Measurements from ENCODE around the gene PIP4K2C. TPM values are rescaled to one million over a fixed set of nuclear protein-coding genes. Genes with fewer than 3 reads are reported as not detected.

The PIP4K2C gene
- total and polyA plus RNA-seq, 3 donors from 2014 or later: 47.6 to 78.0 (median 54.6) TPM

GRCh38 chr12:57624441-57625220 is 33.6 kb downstream of the PIP4K2C start:
- no peak for DNase-seq
- Histone ChIP-seq H3K4me1 (peaks cover 25% of the 10 kb centered on the region), H3K4me3 (no peak overlapping the region), H3K36me3 (ENCODE audit: low read depth, missing control alignments) (no peaks in the 10 kb centered on the region), H3K27ac (no peak overlapping the region), H3K9me3 (no peaks in the 10 kb centered on the region), H3K27me3 (no peaks in the 10 kb centered on the region)
- TF ChIP-seq POLR2A (IDR thresholded peaks at IDR 0.05) (no peak), CTCF (IDR thresholded peaks at IDR 0.05) (no peak)
- WGBS, 2 donors: 90 to 93% methylated on average over 8 of the region's 8 CpGs
- intact Hi-C loops (cut with DNase I; ENCODE audit: low total_unique reads): loop anchor here (5.0 kb wide), 1 partner anchor 42 kb away; no protein-coding TSS in a partner anchor

DNA sequence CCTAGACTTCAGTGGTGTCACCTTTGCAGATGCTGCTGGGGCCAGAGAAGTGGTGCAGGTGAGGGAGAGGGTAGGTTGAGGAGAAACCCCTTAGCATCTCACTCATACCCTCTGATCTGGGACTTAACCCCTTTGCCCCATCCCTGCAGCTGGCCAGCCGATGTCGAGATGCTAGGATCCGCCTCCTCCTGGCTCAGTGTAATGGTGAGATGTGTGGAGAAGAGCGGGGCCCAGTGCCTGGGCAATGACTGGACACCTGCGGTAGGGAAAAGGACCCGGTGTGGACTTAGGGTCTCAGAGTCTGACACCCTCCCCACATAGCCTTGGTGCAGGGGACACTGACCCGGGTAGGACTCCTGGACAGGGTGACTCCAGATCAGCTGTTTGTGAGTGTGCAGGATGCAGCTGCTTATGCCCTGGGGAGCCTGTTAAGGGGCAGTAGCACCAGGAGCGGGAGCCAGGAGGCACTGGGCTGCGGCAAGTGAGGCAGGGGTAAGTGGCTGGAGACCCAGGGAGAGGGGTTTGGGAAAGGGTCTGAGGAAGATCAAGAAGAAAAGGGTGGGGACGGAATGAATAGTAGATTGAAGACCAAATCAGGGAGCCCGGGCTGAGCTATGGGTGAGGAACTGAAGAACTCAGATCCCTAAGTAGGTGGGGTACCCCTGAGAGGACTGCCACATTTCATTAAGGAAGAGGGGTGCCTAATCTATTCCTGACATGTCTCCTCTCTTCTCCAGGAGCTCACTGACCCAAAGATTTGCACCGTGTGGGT is 34.5 kb downstream of the PIP4K2C start:
- DNase-seq: no peak
- TF ChIP-seq POLR2A (IDR thresholded peaks at IDR 0.05) (no peak), CTCF (IDR thresholded peaks at IDR 0.05) (no peak)
- no peaks in the 10 kb centered on the region for H3K36me3 ChIP-seq (ENCODE audit: low read depth, missing control alignments)
- no peaks in the 10 kb centered on the region for H3K27me3 ChIP-seq
- H3K4me1 ChIP-seq: peaks cover 24% of the 10 kb centered on the region
- H3K4me3 ChIP-seq: no peak overlapping the region
- no peaks in the 10 kb centered on the region for H3K9me3 ChIP-seq
- no peak overlapping the region for H3K27ac ChIP-seq
- intact Hi-C loops (cut with DNase I; ENCODE audit: low total_unique reads): no loop called here
- 83% methylated on average over 11 to 12 of the region's 12 CpGs for WGBS, 2 donors

- WGBS, 2 donors: 36 to 78% methylated on average over 2 to 13 of the region's 13 CpGs
These were observed 35.3 kb downstream of the PIP4K2C start for GRCh38 chr12:57626111-57626920.

More at GRCh38 chr12:57626111-57626920, 35.3 kb downstream of the PIP4K2C start:
- DNase-seq: no peak
- no peak overlapping the region for H3K4me3 ChIP-seq
- no peak for TF ChIP-seq POLR2A (IDR thresholded peaks at IDR 0.05)
- TF ChIP-seq CTCF (IDR thresholded peaks at IDR 0.05): no peak
- peaks cover 18% of the 10 kb centered on the region for H3K4me1 ChIP-seq
- no peaks in the 10 kb centered on the region for H3K9me3 ChIP-seq
- H3K36me3 ChIP-seq (ENCODE audit: low read depth, missing control alignments): no peaks in the 10 kb centered on the region
- H3K27me3 ChIP-seq: no peaks in the 10 kb centered on the region
- intact Hi-C loops (cut with DNase I; ENCODE audit: low total_unique reads): no loop called here
- no peak overlapping the region for H3K27ac ChIP-seq
